Cardiac fibroblast (primary cell): Measurements from ENCODE around the gene FOXB2.

Experiments used
- DNase-seq, 2 donors: peaks; one replicate each; pipeline versions ENCODE4 v3.0.0 to v3.0.0-alpha.2; 2010; ENCODE audit warnings: low read depth in 2 of 2
- H3K4me3 ChIP-seq, 2 donors: replicated peaks in 1 of 2; 1 replicate in 1 of 2; 2 replicates in 1 of 2; pipeline ENCODE4 v1.5.1; 2011; ENCODE audit warnings: low read depth in 2 of 2, low read length in 2 of 2, mild to moderate bottlenecking in 2 of 2, moderate library complexity in 1 of 2
- TF ChIP-seq, protein P1 (sequence below): IDR thresholded peaks from one replicate; pipeline ENCODE4 v1.5.1; 2011; ENCODE audit warnings: low read depth, mild to moderate bottlenecking, low read length, inconsistent platforms

The FOXB2 gene

DNA sequence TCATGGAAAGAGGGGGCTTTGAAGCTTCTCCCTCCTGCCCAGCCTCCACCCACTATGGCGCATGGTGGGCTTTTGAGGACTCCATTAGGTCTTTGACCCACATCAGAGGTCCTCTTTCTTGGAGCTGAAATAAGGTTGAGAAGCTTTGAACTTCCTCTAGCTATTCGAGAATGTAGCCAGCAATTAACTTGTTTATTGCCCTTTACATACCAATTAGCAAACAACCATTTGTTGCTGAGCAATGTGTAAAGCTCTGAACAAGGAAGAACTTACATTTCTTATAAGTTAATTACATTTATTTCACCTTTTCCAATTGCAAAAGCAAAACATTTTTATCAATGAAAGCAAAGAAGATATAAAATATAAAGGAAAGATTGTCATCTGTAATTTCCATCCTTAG, 30.5 kb upstream of the FOXB2 start:
- no peak for DNase-seq
- TF ChIP-seq, protein P1, sequence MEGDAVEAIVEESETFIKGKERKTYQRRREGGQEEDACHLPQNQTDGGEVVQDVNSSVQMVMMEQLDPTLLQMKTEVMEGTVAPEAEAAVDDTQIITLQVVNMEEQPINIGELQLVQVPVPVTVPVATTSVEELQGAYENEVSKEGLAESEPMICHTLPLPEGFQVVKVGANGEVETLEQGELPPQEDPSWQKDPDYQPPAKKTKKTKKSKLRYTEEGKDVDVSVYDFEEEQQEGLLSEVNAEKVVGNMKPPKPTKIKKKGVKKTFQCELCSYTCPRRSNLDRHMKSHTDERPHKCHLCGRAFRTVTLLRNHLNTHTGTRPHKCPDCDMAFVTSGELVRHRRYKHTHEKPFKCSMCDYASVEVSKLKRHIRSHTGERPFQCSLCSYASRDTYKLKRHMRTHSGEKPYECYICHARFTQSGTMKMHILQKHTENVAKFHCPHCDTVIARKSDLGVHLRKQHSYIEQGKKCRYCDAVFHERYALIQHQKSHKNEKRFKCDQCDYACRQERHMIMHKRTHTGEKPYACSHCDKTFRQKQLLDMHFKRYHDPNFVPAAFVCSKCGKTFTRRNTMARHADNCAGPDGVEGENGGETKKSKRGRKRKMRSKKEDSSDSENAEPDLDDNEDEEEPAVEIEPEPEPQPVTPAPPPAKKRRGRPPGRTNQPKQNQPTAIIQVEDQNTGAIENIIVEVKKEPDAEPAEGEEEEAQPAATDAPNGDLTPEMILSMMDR = no peak
- H3K4me3 ChIP-seq = no peak overlapping the region

DNA sequence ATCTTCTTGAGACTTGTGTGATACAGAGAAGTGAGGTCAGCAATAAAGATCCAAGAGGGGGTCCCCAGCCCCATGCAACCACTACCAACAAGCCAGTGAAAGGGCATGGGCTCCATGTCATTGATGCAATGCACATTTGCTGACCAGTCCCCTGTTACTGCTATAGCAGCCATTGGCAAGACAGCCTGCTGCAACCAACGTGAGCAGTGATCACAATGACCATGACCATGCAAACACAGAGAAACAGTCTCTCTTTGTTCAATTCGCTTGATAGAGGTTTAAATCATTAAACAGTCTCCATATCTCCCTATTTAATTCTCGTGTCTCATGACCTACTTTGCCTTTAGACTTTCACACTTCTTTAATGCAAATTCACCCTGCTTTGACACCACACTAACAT, 30.0 kb upstream of the FOXB2 start:
- TF ChIP-seq, protein P1 = no peak
- DNase-seq = no peak

DNA sequence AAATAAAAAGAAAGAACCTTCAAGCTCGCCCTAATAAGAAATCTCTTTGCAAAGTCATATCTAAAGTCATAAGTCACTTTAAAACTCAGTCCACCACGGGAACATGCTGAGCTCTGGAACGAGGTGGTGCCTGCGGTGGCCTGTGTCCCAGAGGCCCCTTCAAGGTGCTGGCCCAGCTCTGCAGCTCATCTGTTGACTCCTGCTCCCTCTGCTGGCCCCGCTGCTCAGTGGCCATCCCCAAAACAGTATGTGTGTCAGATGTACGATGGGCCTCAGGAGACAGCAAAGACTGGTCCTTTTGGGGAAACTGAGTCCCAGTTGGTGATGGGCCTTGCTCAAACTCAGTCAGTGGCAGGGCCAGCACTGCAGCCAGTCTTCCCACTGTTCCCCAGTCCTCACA, 22.8 kb upstream of the FOXB2 start:
- peak; percentile 55 to 61 for DNase-seq
- no peak overlapping the region for H3K4me3 ChIP-seq
- TF ChIP-seq, protein P1 = peak; percentile 82

More for the DNA sequence above, 30.0 kb upstream of the FOXB2 start:
- no peak overlapping the region for H3K4me3 ChIP-seq

DNA sequence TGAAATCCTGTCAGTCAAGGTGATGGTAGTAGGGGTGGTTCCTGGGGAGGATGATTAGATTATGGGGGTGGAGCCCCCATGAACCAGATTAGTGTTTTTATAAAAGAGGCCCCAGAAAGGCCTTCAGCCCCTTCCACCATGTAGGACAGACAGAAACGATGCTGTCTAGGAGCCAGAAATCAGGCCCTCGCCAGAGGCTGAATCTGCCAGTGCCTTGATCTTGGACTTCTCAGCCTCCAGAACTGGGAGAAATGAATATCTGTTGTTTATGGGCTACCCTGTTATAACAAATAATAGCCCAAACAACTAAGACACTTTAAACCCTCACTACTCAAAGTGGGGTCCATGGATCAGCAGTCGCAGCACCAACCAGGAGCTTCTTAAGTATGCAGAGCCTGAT, 20.2 kb upstream of the FOXB2 start:
- TF ChIP-seq, protein P1 = no peak

DNA sequence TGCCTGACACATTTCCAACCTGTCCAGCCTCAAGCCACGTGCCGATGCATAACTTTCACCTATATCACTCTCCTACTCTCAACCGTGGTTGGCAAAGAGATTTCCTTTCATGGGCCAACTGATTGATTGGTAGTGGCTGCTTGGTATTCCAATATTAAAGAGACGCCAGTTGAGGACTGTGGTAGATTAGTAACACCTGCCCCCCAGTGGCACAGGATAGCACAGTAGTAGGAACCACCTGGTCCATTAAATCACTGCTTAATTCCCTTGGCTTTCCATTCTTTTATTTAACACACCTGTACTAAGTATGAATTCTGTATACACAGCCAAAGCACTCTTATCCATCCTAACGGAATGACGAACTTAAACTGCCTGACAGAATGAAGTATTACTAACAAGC, 19.1 kb upstream of the FOXB2 start:
- TF ChIP-seq, protein P1 = no peak
- DNase-seq = no peak
- no peak overlapping the region for H3K4me3 ChIP-seq

More for the DNA sequence above, 20.2 kb upstream of the FOXB2 start:
- no peak for DNase-seq
- no peak overlapping the region for H3K4me3 ChIP-seq

DNA sequence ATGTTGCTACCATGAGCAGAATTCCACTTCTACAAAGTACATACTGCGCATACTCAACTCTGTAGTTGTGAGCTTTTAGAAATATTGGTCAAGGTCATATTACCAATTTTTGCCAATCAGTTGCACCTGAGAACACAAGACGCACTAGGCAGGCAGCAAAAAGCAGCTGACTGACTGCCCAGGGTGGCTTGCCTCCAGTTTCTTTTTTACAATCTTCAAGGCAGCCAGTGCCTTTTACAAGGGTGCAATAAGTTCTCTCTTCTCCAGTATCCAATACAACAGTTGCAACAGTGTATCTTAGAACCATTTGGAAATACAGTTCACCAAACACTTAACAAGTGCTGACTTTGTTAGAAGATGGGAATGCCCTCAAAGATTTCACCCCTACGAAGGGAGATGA, 16.1 kb upstream of the FOXB2 start:
- TF ChIP-seq, protein P1 = no peak
- no peak overlapping the region for H3K4me3 ChIP-seq
- no peak for DNase-seq

DNA sequence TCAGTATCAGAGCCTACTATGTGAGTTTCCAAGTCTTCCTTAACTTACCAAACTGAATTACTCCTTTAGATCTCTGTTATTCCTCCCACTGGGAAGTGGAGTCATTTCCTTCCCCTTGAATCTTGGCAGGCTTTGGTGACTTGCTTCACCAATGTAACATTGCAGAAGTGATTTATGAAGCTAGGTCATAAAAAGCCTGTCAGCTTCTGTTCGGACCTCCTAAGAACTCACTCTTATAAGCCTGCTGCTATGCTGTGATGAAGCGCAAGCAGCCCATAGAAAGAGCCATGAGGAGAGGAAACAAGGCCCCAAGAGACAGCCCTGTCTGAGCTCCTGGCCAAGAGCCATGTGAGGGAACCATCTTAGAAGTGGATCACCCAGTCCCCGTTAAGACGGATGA, 14.2 kb upstream of the FOXB2 start:
- TF ChIP-seq, protein P1 = no peak
- peak in 1 of 2 donors; percentile 27 for DNase-seq

More for the DNA sequence above, 14.2 kb upstream of the FOXB2 start:
- H3K4me3 ChIP-seq = no peak overlapping the region
